AG10803 (cell line): Measurements from ENCODE around the gene PKNOX2.

Source experiments
- DNase-seq: peaks from one replicate; pipeline ENCODE4 v3.0.0; 2010; ENCODE audit warnings: low read depth
- H3K4me3 ChIP-seq: 2 replicates; pipeline ENCODE4 v1.5.1; 2011; ENCODE audit warnings: mild to moderate bottlenecking, low read length, control low read depth
- TF ChIP-seq, protein P1 (sequence below): conservative IDR thresholded peaks from 2 replicates; pipeline ENCODE4 v1.5.1; 2011; ENCODE audit warnings: mild to moderate bottlenecking, low read length, control low read depth, inconsistent platforms

The PKNOX2 gene

GRCh38 chr11:125412509-125412908 is 248.0 kb downstream of the PKNOX2 start:
- no peak overlapping the region for H3K4me3 ChIP-seq
- TF ChIP-seq, protein P1, sequence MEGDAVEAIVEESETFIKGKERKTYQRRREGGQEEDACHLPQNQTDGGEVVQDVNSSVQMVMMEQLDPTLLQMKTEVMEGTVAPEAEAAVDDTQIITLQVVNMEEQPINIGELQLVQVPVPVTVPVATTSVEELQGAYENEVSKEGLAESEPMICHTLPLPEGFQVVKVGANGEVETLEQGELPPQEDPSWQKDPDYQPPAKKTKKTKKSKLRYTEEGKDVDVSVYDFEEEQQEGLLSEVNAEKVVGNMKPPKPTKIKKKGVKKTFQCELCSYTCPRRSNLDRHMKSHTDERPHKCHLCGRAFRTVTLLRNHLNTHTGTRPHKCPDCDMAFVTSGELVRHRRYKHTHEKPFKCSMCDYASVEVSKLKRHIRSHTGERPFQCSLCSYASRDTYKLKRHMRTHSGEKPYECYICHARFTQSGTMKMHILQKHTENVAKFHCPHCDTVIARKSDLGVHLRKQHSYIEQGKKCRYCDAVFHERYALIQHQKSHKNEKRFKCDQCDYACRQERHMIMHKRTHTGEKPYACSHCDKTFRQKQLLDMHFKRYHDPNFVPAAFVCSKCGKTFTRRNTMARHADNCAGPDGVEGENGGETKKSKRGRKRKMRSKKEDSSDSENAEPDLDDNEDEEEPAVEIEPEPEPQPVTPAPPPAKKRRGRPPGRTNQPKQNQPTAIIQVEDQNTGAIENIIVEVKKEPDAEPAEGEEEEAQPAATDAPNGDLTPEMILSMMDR, result no peak
- DNase-seq, result no peak

GRCh38 chr11:125413226-125413625 is 248.7 kb downstream of the PKNOX2 start:
- no peak overlapping the region for H3K4me3 ChIP-seq
- DNase-seq, result no peak
- TF ChIP-seq, protein P1, result no peak

- TF ChIP-seq, protein P1, result no peak
- no peak overlapping the region for H3K4me3 ChIP-seq
- no peak for DNase-seq
These were observed 249.6 kb downstream of the PKNOX2 start for GRCh38 chr11:125414121-125414520.

GRCh38 chr11:125416981-125417935 is 252.7 kb downstream of the PKNOX2 start:
- DNase-seq, result no peak
- no peak overlapping the region for H3K4me3 ChIP-seq
- TF ChIP-seq, protein P1, result no peak

DNA sequence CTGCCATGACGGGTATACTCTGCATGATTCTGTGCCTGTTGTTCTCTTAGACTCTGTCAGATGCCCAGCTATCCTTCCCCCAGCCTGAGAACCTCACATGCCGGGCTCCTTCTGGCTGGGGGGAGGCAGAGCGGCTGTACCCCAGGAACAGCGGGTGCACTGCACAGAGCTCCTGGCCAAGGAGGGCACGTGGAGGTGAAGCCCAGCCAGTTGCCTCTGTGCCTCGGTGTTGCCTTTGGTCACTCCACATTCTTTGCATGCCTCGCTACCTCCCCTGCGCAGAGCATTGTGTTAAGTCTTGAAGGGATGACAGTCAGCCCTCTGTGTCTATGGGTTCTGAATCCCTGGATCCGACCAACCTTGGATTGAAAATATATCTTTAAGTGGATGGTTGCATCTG is 253.8 kb downstream of the PKNOX2 start:
- DNase-seq, result no peak
- TF ChIP-seq, protein P1, result no peak

DNA sequence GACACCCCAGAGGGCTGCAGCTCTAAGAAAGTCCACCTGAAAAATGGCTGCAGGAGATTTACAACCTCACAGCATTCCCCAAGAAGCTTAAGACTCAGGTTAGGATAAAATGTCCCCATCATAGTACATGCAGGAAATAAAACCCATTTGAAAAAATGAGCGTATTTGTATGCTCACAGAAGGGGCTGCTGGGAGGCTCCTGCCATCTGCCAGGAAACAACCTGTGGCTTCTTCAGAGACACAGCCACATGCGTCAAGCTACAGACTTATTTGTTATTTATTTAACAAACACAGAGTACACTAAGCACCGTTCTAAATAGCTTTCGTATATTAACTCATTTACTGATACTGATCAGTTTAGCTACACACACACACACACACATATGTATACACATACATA is 258.1 kb downstream of the PKNOX2 start:
- TF ChIP-seq, protein P1, result no peak
- no peak overlapping the region for H3K4me3 ChIP-seq
- no peak for DNase-seq

More for the DNA sequence above, 253.8 kb downstream of the PKNOX2 start:
- no peak overlapping the region for H3K4me3 ChIP-seq
